ENCODE data around the gene LAPTM5. TPM values are rescaled to one million over a fixed set of nuclear protein-coding genes. Genes with fewer than 3 reads are reported as not detected.

Gene LAPTM5
- total RNA-seq, 1 donor from 2014 or later, result 3.1 TPM

- no peak for DNase-seq (ENCODE audit: low read depth)
- TF ChIP-seq CTCF (IDR thresholded peaks at IDR 0.05; ENCODE audit: insufficient read depth, low read length, poor library complexity, severe bottlenecking), result no peak
- H3K27me3 ChIP-seq (ENCODE audit: control insufficient read depth, insufficient read depth, low read length), result no peaks in the 10 kb centered on the region
- no peaks in the 10 kb centered on the region for H3K36me3 ChIP-seq (ENCODE audit: control insufficient read depth, insufficient read depth, low read length)
- no peak overlapping the region for H3K4me3 ChIP-seq (ENCODE audit: low read depth, low read length)
These were observed 17.0 kb downstream of the LAPTM5 start for GRCh38 chr1:30740251-30741238.

- no peak for DNase-seq (ENCODE audit: low read depth)
- H3K27me3 ChIP-seq (ENCODE audit: control insufficient read depth, insufficient read depth, low read length), result no peaks in the 10 kb centered on the region
- H3K36me3 ChIP-seq (ENCODE audit: control insufficient read depth, insufficient read depth, low read length), result no peaks in the 10 kb centered on the region
- H3K4me3 ChIP-seq (ENCODE audit: low read depth, low read length), result no peak overlapping the region
- TF ChIP-seq CTCF (IDR thresholded peaks at IDR 0.05; ENCODE audit: insufficient read depth, low read length, poor library complexity, severe bottlenecking), result no peak
These were observed 18.0 kb downstream of the LAPTM5 start for GRCh38 chr1:30739601-30740000.

GRCh38 chr1:30738715-30739559, 18.6 kb downstream of the LAPTM5 start:
- no peak for TF ChIP-seq CTCF (IDR thresholded peaks at IDR 0.05; ENCODE audit: insufficient read depth, low read length, poor library complexity, severe bottlenecking)
- no peaks in the 10 kb centered on the region for H3K27me3 ChIP-seq (ENCODE audit: control insufficient read depth, insufficient read depth, low read length)
- DNase-seq (ENCODE audit: low read depth), result no peak
- H3K36me3 ChIP-seq (ENCODE audit: control insufficient read depth, insufficient read depth, low read length), result no peaks in the 10 kb centered on the region
- no peak overlapping the region for H3K4me3 ChIP-seq (ENCODE audit: low read depth, low read length)

GRCh38 chr1:30738040-30738714, 19.4 kb downstream of the LAPTM5 start:
- H3K27me3 ChIP-seq (ENCODE audit: control insufficient read depth, insufficient read depth, low read length), result no peaks in the 10 kb centered on the region
- no peak overlapping the region for H3K4me3 ChIP-seq (ENCODE audit: low read depth, low read length)
- no peak for DNase-seq (ENCODE audit: low read depth)
- H3K36me3 ChIP-seq (ENCODE audit: control insufficient read depth, insufficient read depth, low read length), result no peaks in the 10 kb centered on the region
- no peak for TF ChIP-seq CTCF (IDR thresholded peaks at IDR 0.05; ENCODE audit: insufficient read depth, low read length, poor library complexity, severe bottlenecking)

- TF ChIP-seq CTCF (IDR thresholded peaks at IDR 0.05; ENCODE audit: insufficient read depth, low read length, poor library complexity, severe bottlenecking), result no peak
- DNase-seq (ENCODE audit: low read depth), result no peak
- Histone ChIP-seq H3K27me3 (ENCODE audit: control insufficient read depth, insufficient read depth, low read length) (no peaks in the 10 kb centered on the region), H3K4me3 (ENCODE audit: low read depth, low read length) (no peak overlapping the region), H3K36me3 (ENCODE audit: control insufficient read depth, insufficient read depth, low read length) (no peaks in the 10 kb centered on the region)
These were observed 20.1 kb downstream of the LAPTM5 start for GRCh38 chr1:30737357-30738039.

Data from kidney epithelial cell (primary cell).